HepG2 (cell line): ENCODE results near the gene TBCD. TPM values are rescaled to one million over a fixed set of nuclear protein-coding genes. Genes with fewer than 3 reads are reported as not detected.

Experiments
- HNF4G ChIP-seq, 2 experiments: sonication (generic) in 1 of 2; formaldehyde crosslinking in 1 of 2; IDR thresholded peaks; 2 replicates each; pipeline versions ENCODE4 v1.4.0 to v1.6.1; 2011 to 2020; ENCODE audit warnings: borderline replicate concordance in 2 of 2, low read depth in 2 of 2, mild to moderate bottlenecking in 2 of 2, low read length in 1 of 2, missing genetic modification reagents in 1 of 2, moderate library complexity in 1 of 2
- IRF2 ChIP-seq: IDR thresholded peaks from 2 replicates; pipeline ENCODE4 v1.6.1; 2018; ENCODE audit warnings: missing genetic modification reagents, missing compliant biosample characterization
- IRX3 ChIP-seq: sonication (generic); formaldehyde crosslinking; IDR thresholded peaks from 2 replicates; pipeline ENCODE4 v1.8.1; 2023; ENCODE audit warnings: mild to moderate bottlenecking, low read depth, missing genetic modification reagents, borderline replicate concordance
- KAT8 ChIP-seq: IDR thresholded peaks from 2 replicates; pipeline ENCODE4 v1.6.1; 2016; ENCODE audit warnings: missing genetic modification reagents, missing compliant biosample characterization
- PTBP1 ChIP-seq: fragments of 200-400 bp; formaldehyde crosslinking; IDR thresholded peaks from 2 replicates; pipeline ENCODE4 v1.6.1; 2018; ENCODE audit warnings: low read length, low read depth; ENCODE audit not compliant: poor library complexity, severe bottlenecking
- SATB2 ChIP-seq: sonication (generic); formaldehyde crosslinking; IDR thresholded peaks from 2 replicates; pipeline ENCODE4 v1.5.0; 2020; ENCODE audit warnings: missing genetic modification reagents
- ZFX ChIP-seq: sonication (generic); formaldehyde crosslinking; IDR thresholded peaks from 2 replicates; pipeline ENCODE4 v1.4.0; 2020; ENCODE audit warnings: mild to moderate bottlenecking, low read depth, missing genetic modification reagents, moderate library complexity
- ZNF232 ChIP-seq: sonication (generic); formaldehyde crosslinking; IDR thresholded peaks from 2 replicates; pipeline ENCODE4 v1.4.0; 2020; ENCODE audit warnings: missing genetic modification reagents, borderline replicate concordance
- ZNF557 ChIP-seq: sonication (generic); formaldehyde crosslinking; IDR thresholded peaks from 2 replicates; pipeline ENCODE4 v1.4.0; 2020; ENCODE audit warnings: missing genetic modification reagents
- ZNF720 ChIP-seq: sonication (generic); formaldehyde crosslinking; IDR thresholded peaks from 2 replicates; pipeline ENCODE4 v1.4.0; 2020; ENCODE audit warnings: missing genetic modification reagents
- ZNF724P ChIP-seq: sonication (generic); formaldehyde crosslinking; IDR thresholded peaks from 2 replicates; pipeline ENCODE4 v1.8.0; 2022; ENCODE audit warnings: missing genetic modification reagents, borderline replicate concordance
- polyA plus RNA-seq, 8 experiments: library from polyadenylated mRNA; depleted of rRNA in 3 of 8; stranded (reverse) in 7 of 8; unstranded in 1 of 8; fragments of >200 nt; fragmentation: Illumina TruSeq in 4 of 8; extraction: Trizol in 4 of 8; gene quantifications; 2 replicates each; pipeline versions ENCODE4 v1.2.1 to v1.2.3, GENCODE V29; 2011 to 2016; ENCODE audit warnings: low read depth in 4 of 8, missing spikeins in 1 of 8, mixed read lengths in 1 of 8; ENCODE audit not compliant: insufficient read depth in 1 of 8
- total RNA-seq, 5 experiments: library from RNA; depleted of rRNA; stranded (reverse); fragments of >200 nt; fragmentation: Illumina TruSeq; extraction: Trizol; gene quantifications; 2 replicates each; pipeline ENCODE4 v1.2.3, GENCODE V29; 2016; ENCODE audit warnings: low read depth in 1 of 5
- TF ChIP-seq, protein P1 (sequence below), 2 experiments: fragments of 450-650 bp in 1 of 2; sonication (generic) in 1 of 2; formaldehyde crosslinking in 1 of 2; IDR thresholded peaks; 2 replicates each; pipeline versions ENCODE4 v1.6.1 to v1.8.0; 2016 to 2022; ENCODE audit warnings: antibody characterized with exemption in 1 of 2, mild to moderate bottlenecking in 1 of 2, missing genetic modification reagents in 1 of 2
- TF ChIP-seq, protein P2 (sequence below): sonication (generic); formaldehyde crosslinking; IDR thresholded peaks from 2 replicates; pipeline ENCODE4 v1.8.1; 2023; ENCODE audit warnings: mild to moderate bottlenecking, missing genetic modification reagents

TBCD gene
- total and polyA plus RNA-seq, 2 of the 13 experiments (the other 11 are each of a cell fraction or from before 2014, with no cell fraction given) = 33.9 to 54.8 TPM

DNA sequence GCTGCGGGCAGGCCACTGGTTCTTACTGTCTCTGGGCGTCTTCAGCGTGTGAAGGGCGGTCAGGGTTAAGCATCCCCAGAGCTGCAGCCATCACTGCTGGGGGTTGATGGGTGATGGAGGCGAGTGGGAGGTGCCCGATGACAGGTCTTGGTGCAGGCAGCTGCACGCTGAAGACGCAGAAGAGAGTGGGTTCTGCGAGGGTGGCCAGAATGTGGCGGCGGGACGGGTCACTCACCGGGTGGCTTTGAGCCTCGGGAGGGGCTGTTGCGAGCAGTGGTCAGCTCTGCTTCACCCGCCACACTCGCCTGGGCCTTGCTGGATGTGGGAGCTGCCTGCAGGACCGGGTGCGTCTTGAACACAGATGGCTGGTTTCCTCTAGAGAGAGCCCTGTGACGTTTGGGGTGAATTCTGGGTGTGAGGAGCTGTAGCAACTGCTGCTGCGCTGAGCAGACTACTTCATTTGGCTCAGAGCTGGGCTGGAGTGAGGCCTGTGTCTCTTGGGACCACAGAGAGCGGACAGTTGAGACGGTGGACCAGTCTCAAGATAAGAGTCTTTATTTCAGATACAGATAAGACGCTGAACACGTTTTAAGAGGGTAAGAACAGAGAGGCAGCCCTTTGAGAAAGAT is 132.6 kb downstream of the TBCD start (continued):
- TF ChIP-seq, protein P1, sequence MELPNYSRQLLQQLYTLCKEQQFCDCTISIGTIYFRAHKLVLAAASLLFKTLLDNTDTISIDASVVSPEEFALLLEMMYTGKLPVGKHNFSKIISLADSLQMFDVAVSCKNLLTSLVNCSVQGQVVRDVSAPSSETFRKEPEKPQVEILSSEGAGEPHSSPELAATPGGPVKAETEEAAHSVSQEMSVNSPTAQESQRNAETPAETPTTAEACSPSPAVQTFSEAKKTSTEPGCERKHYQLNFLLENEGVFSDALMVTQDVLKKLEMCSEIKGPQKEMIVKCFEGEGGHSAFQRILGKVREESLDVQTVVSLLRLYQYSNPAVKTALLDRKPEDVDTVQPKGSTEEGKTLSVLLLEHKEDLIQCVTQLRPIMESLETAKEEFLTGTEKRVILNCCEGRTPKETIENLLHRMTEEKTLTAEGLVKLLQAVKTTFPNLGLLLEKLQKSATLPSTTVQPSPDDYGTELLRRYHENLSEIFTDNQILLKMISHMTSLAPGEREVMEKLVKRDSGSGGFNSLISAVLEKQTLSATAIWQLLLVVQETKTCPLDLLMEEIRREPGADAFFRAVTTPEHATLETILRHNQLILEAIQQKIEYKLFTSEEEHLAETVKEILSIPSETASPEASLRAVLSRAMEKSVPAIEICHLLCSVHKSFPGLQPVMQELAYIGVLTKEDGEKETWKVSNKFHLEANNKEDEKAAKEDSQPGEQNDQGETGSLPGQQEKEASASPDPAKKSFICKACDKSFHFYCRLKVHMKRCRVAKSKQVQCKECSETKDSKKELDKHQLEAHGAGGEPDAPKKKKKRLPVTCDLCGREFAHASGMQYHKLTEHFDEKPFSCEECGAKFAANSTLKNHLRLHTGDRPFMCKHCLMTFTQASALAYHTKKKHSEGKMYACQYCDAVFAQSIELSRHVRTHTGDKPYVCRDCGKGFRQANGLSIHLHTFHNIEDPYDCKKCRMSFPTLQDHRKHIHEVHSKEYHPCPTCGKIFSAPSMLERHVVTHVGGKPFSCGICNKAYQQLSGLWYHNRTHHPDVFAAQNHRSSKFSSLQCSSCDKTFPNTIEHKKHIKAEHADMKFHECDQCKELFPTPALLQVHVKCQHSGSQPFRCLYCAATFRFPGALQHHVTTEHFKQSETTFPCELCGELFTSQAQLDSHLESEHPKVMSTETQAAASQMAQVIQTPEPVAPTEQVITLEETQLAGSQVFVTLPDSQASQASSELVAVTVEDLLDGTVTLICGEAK (IDR thresholded peaks at IDR 0.05) = no peak
- TF ChIP-seq, protein P1 (CRISPR knock-in tag; IDR thresholded peaks at IDR 0.05) = no peak
- TF ChIP-seq ZNF557 (CRISPR knock-in tag) = no peak
- TF ChIP-seq HNF4G (IDR thresholded peaks at IDR 0.05; ENCODE audit: borderline replicate concordance, low read depth, low read length) = no peak
- no peak for TF ChIP-seq HNF4G (CRISPR knock-in tag; IDR thresholded peaks at IDR 0.05; ENCODE audit: borderline replicate concordance, low read depth)
- no peak for TF ChIP-seq ZNF724P (CRISPR knock-in tag)
- no peak for TF ChIP-seq ZNF720
- no peak for TF ChIP-seq PTBP1
- no peak for TF ChIP-seq IRX3 (CRISPR knock-in tag)
- no peak for TF ChIP-seq SATB2 (CRISPR knock-in tag)
- TF ChIP-seq IRF2 (CRISPR knock-in tag) = no peak
- TF ChIP-seq KAT8 (CRISPR knock-in tag) = no peak
- TF ChIP-seq ZNF232 (CRISPR knock-in tag) = no peak
- no peak for TF ChIP-seq ZFX
- TF ChIP-seq, protein P2, sequence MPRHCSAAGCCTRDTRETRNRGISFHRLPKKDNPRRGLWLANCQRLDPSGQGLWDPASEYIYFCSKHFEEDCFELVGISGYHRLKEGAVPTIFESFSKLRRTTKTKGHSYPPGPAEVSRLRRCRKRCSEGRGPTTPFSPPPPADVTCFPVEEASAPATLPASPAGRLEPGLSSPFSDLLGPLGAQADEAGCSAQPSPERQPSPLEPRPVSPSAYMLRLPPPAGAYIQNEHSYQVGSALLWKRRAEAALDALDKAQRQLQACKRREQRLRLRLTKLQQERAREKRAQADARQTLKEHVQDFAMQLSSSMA (CRISPR knock-in tag) = no peak
